Panc1 (cell line): ENCODE measurements around the gene SIL1. TPM values are rescaled to one million over a fixed set of nuclear protein-coding genes. Genes with fewer than 3 reads are reported as not detected.

Experiments
- ATAC-seq: fragments of 200-7000 bp; cut with Tn5 transposase; 2 replicates; pipeline ENCODE4 v1.9.1; 2020; ENCODE audit warnings: mild to moderate bottlenecking, moderate library complexity
- BruUV-seq: library from RNA; stranded (reverse); fragments of 400-500 nt; replicated peaks from 2 replicates; lab custom pipeline; 2021; lab: Mats Ljungman, UMichigan
- CTCF ChIA-PET: fragments of 300-600 bp; sonication (Branson Sonifier 250); formaldehyde crosslinking; loops from one replicate; lab custom pipeline; 2022; ENCODE audit warnings: antibody characterized with exemption; lab: Charles Lee
- POLR2A ChIA-PET: fragments of 300-600 bp; sonication (Branson Sonifier 250); formaldehyde crosslinking; loops from one replicate; lab custom pipeline; 2022; ENCODE audit warnings: antibody characterized with exemption; lab: Charles Lee
- DNase-seq: peaks from one replicate; pipeline ENCODE4 v3.0.0-alpha.2; 2010; ENCODE audit warnings: low read depth, low spot score
- H3K27ac ChIP-seq: 2 replicates; pipeline ENCODE4 v1.5.1; 2011; ENCODE audit warnings: mild to moderate bottlenecking, low read length, inconsistent platforms
- H3K27me3 ChIP-seq: fragments of 200-500 bp; sonication (Bioruptor generic); 2 replicates; pipeline ENCODE4 v1.6.0; 2014; ENCODE audit warnings: low read length, inconsistent platforms; ENCODE audit not compliant: control insufficient read depth, insufficient read depth
- H3K36me3 ChIP-seq: fragments of 200-500 bp; sonication (Bioruptor generic); 2 replicates; pipeline ENCODE4 v1.5.1; 2014; ENCODE audit warnings: inconsistent platforms, mild to moderate bottlenecking, low read length, moderate library complexity; ENCODE audit not compliant: control insufficient read depth, insufficient read depth
- H3K4me1 ChIP-seq: 2 replicates; pipeline ENCODE4 v1.5.1; 2011; ENCODE audit warnings: inconsistent platforms, mild to moderate bottlenecking, low read length, moderate library complexity; ENCODE audit not compliant: control insufficient read depth, insufficient read depth
- H3K4me3 ChIP-seq, 2 experiments: 2 replicates each; pipeline ENCODE4 v1.5.1; 2011 to 2012; ENCODE audit warnings: low read depth in 2 of 2, low read length in 2 of 2, mild to moderate bottlenecking in 2 of 2, inconsistent platforms in 1 of 2, moderate library complexity in 1 of 2
- H3K9me3 ChIP-seq: fragments of 200-500 bp; sonication (Bioruptor generic); 2 replicates; pipeline ENCODE4 v1.5.1; 2014; ENCODE audit warnings: low read depth, mild to moderate bottlenecking, inconsistent platforms, low read length, moderate library complexity; ENCODE audit not compliant: control insufficient read depth, insufficient read depth
- CTCF ChIP-seq: fragments of 450-650 bp; IDR thresholded peaks from 2 replicates; pipeline ENCODE4 v1.5.1; 2017; ENCODE audit warnings: mild to moderate bottlenecking
- POLR2AphosphoS5 ChIP-seq: IDR thresholded peaks from 2 replicates; pipeline ENCODE4 v1.6.1; 2012; ENCODE audit warnings: mild to moderate bottlenecking, low read depth, low read length, moderate library complexity
- REST ChIP-seq, 2 experiments: IDR thresholded peaks; 2 replicates each; pipeline ENCODE4 v1.6.1; 2011 to 2012; ENCODE audit warnings: low read depth in 2 of 2, control low read depth in 1 of 2, low read length in 1 of 2, mild to moderate bottlenecking in 1 of 2, moderate library complexity in 1 of 2; ENCODE audit not compliant: insufficient read depth in 1 of 2
- SIN3A ChIP-seq: IDR thresholded peaks from 2 replicates; pipeline ENCODE4 v1.6.1; 2012; ENCODE audit warnings: low read depth, mild to moderate bottlenecking, low read length, moderate library complexity, borderline replicate concordance; ENCODE audit not compliant: insufficient read depth
- TCF7L2 ChIP-seq: IDR thresholded peaks from 2 replicates; pipeline ENCODE4 v1.6.1; 2011; ENCODE audit warnings: mild to moderate bottlenecking, low read depth, low read length, inconsistent platforms
- in situ Hi-C: cut with HindIII; loops from 2 replicates; pipeline ENCODE4 v1.10.0; 2016; ENCODE audit warnings: low sequenced_read_pairs, low pct_unique_long_range_greater_than_20kb
- intact Hi-C: fragments of 100-400 bp; cut with micrococcal nuclease; formaldehyde crosslinking; loops from one replicate; pipeline ENCODE4 v1.10.0; 2022; ENCODE audit not compliant: unreplicated experiment
- total RNA-seq: library from RNA; stranded (reverse); gene quantifications from one replicate; pipeline ENCODE4 v1.2.1, GENCODE V29; 2021; ENCODE audit not compliant: unreplicated experiment

Gene SIL1
- total RNA-seq, 1 experiment from 2014 or later: 35.4 TPM

- DNase-seq (no peak), ATAC-seq (no peak)
- H3K27ac ChIP-seq: no peak overlapping the region
- H3K9me3 ChIP-seq: no peaks in the 10 kb centered on the region
- in situ Hi-C loops (no loop called here), intact Hi-C loops (no loop called here)
- TF ChIP-seq CTCF: no peak
- TF ChIP-seq TCF7L2: no peak
- TF ChIP-seq POLR2AphosphoS5: no peak
- no peak for TF ChIP-seq REST (IDR thresholded peaks at IDR 0.05; ENCODE audit: insufficient read depth in 1 of 2, low read depth in 2 of 2, low read length in 1 of 2)
- TF ChIP-seq SIN3A: no peak
- ChIA-PET POLR2A (no interaction called here), CTCF (no interaction called here)
- H3K27me3 ChIP-seq: no peaks in the 10 kb centered on the region
- BruUV-seq: no TSS peak
- no peak overlapping the region for H3K4me3 ChIP-seq
- H3K4me1 ChIP-seq: no peaks in the 10 kb centered on the region
- H3K36me3 ChIP-seq: no peaks in the 10 kb centered on the region
These were observed 110.1 kb downstream of the SIL1 start for GRCh38 chr5:139088024-139088423.

- no peaks in the 10 kb centered on the region for H3K9me3 ChIP-seq
- no peaks in the 10 kb centered on the region for H3K4me1 ChIP-seq
- no peaks in the 10 kb centered on the region for H3K27me3 ChIP-seq
- H3K36me3 ChIP-seq: no peaks in the 10 kb centered on the region
- DNase-seq (no peak), ATAC-seq (no peak)
- H3K4me3 ChIP-seq: no peak overlapping the region
- POLR2A ChIA-PET: no interaction called here
- BruUV-seq: no TSS peak
- in situ Hi-C loops (no loop called here), intact Hi-C loops (no loop called here)
- TF ChIP-seq SIN3A (no peak), CTCF (no peak), REST (IDR thresholded peaks at IDR 0.05; ENCODE audit: insufficient read depth in 1 of 2, low read depth in 2 of 2, low read length in 1 of 2) (no peak), POLR2AphosphoS5 (no peak), TCF7L2 (no peak)
- CTCF ChIA-PET: no interaction called here
- H3K27ac ChIP-seq: no peak overlapping the region
These were observed 115.2 kb downstream of the SIL1 start for GRCh38 chr5:139082813-139083498.
